Suprapubic skin (tissue), 4 donors: ENCODE data around the gene PTPRF.

ENCODE experiments used
- CTCF ChIP-seq, 2 donors: fragments of 200-600 bp in 1 of 2; fragments of 450-650 bp in 1 of 2; sonication (generic) in 1 of 2; IDR thresholded peaks; one replicate each; pipeline ENCODE4 v1.5.1; 2016 to 2019; ENCODE audit warnings: antibody characterized with exemption in 2 of 2, mild to moderate bottlenecking in 1 of 2, moderate library complexity in 1 of 2
- EP300 ChIP-seq: sonication (generic); formaldehyde crosslinking; IDR thresholded peaks from one replicate; pipeline ENCODE4 v1.6.1; 2017; ENCODE audit warnings: antibody characterized with exemption
- POLR2AphosphoS5 ChIP-seq, 3 donors: sonication (generic); formaldehyde crosslinking; IDR thresholded peaks; one replicate each; pipeline ENCODE4 v1.6.1; 2017; ENCODE audit warnings: antibody characterized with exemption in 3 of 3

- TF ChIP-seq EP300, result no peak
- TF ChIP-seq CTCF (IDR thresholded peaks at IDR 0.05), result no peak
- TF ChIP-seq POLR2AphosphoS5 (IDR thresholded peaks at IDR 0.05), result no peak
These were observed 42.5 kb downstream of the PTPRF start for GRCh38 chr1:43573066-43573800.
